HG02642 (cell line): ENCODE results near the gene CRYBG3.
A peak's percentile ranks its signal among the peaks of the same experiment; 100 is the strongest.

ENCODE experiments used
- ATAC-seq: cut with Tn5 transposase; IDR thresholded peaks from one replicate; pipeline ENCODE4 v1.9.1; 2021; ENCODE audit warnings: mild to moderate bottlenecking; ENCODE audit not compliant: unreplicated experiment, poor library complexity

The CRYBG3 gene

GRCh38 chr3:97968376-97968775 is 146.6 kb downstream of the CRYBG3 start:
- no peak for ATAC-seq

- ATAC-seq = no peak
These were observed 147.7 kb downstream of the CRYBG3 start for GRCh38 chr3:97969541-97969940.

- no peak for ATAC-seq
These were observed 148.3 kb downstream of the CRYBG3 start for GRCh38 chr3:97970156-97970555.

GRCh38 chr3:97970956-97971620 is 149.3 kb downstream of the CRYBG3 start:
- no peak for ATAC-seq

GRCh38 chr3:97971679-97972567 is 150.1 kb downstream of the CRYBG3 start, which contains the start of gene RIOX2:
TSS of gene RIOX2 (minus strand) at chr3:97972431. CDS start at chr3:97967593, 4,838 bp downstream.
- ATAC-seq = peak; percentile 92

- ATAC-seq = no peak
These were observed 151.2 kb downstream of the CRYBG3 start for GRCh38 chr3:97972976-97973375.

GRCh38 chr3:97974996-97975395 is 153.2 kb downstream of the CRYBG3 start:
- no peak for ATAC-seq

- ATAC-seq = no peak
These were observed 153.7 kb downstream of the CRYBG3 start for GRCh38 chr3:97975466-97975865.

- ATAC-seq = no peak
These were observed 157.8 kb downstream of the CRYBG3 start for GRCh38 chr3:97979610-97980009.

GRCh38 chr3:97981886-97982285 is 160.1 kb downstream of the CRYBG3 start:
- ATAC-seq = no peak

- no peak for ATAC-seq
These were observed 162.2 kb downstream of the CRYBG3 start for GRCh38 chr3:97983933-97984491.

GRCh38 chr3:97987306-97987705 is 165.5 kb downstream of the CRYBG3 start:
- no peak for ATAC-seq

GRCh38 chr3:97988784-97989568 is 167.2 kb downstream of the CRYBG3 start:
- ATAC-seq = no peak

- ATAC-seq = no peak
These were observed 168.9 kb downstream of the CRYBG3 start for GRCh38 chr3:97990624-97991292.

- ATAC-seq = no peak
These were observed 169.5 kb downstream of the CRYBG3 start for GRCh38 chr3:97991293-97991682.

GRCh38 chr3:97992547-97993173 is 170.8 kb downstream of the CRYBG3 start:
- ATAC-seq = no peak

- no peak for ATAC-seq
These were observed 171.7 kb downstream of the CRYBG3 start for GRCh38 chr3:97993526-97993925.

GRCh38 chr3:97994328-97994945 is 172.6 kb downstream of the CRYBG3 start:
- no peak for ATAC-seq
